GM12872 (cell line): ENCODE measurements around the gene ESYT3.

Source experiments
- CTCF ChIP-seq: IDR thresholded peaks from 3 replicates; pipeline ENCODE4 v1.5.1; 2011; ENCODE audit warnings: low read depth, mild to moderate bottlenecking, low read length, moderate library complexity; ENCODE audit not compliant: insufficient read depth

Gene ESYT3

GRCh38 chr3:138492980-138493675 is 58.7 kb downstream of the ESYT3 start:
- TF ChIP-seq CTCF = no peak

- no peak for TF ChIP-seq CTCF
Observed at GRCh38 chr3:138493804-138494606, 59.6 kb downstream of the ESYT3 start.

GRCh38 chr3:138494607-138494929 is 60.2 kb downstream of the ESYT3 start:
- TF ChIP-seq CTCF = no peak

- TF ChIP-seq CTCF = no peak
Observed at GRCh38 chr3:138496436-138496835, 62.0 kb downstream of the ESYT3 start.

- TF ChIP-seq CTCF = no peak
Observed at GRCh38 chr3:138497021-138497420, 62.6 kb downstream of the ESYT3 start.

GRCh38 chr3:138497851-138498250 is 63.4 kb downstream of the ESYT3 start:
- TF ChIP-seq CTCF = no peak

GRCh38 chr3:138498991-138499390 is 64.6 kb downstream of the ESYT3 start:
- TF ChIP-seq CTCF = no peak
